UCSD-AML1 (cell line): Measurements from ENCODE around the gene ZCCHC17.
"Not testable (repeated sequence)": the region's sequence is repeated elsewhere in the genome, so short reads cannot be mapped to it uniquely, and the experiment has no call there.

ENCODE experiments used
- DNase-seq: peaks from one replicate; lab custom pipeline; 2025; ENCODE audit not compliant: unreplicated experiment; lab: John Stamatoyannopoulos, UW

Gene ZCCHC17

GRCh38 chr1:31368611-31369107 lies 71.8 kb downstream of the ZCCHC17 start:
- no peak for DNase-seq

GRCh38 chr1:31370021-31370420 lies 73.2 kb downstream of the ZCCHC17 start:
- DNase-seq = no peak

GRCh38 chr1:31370565-31370964 lies 73.7 kb downstream of the ZCCHC17 start:
- no peak for DNase-seq

- no peak for DNase-seq
Observed at GRCh38 chr1:31371121-31371959, 74.5 kb downstream of the ZCCHC17 start.

GRCh38 chr1:31372051-31372450 lies 75.2 kb downstream of the ZCCHC17 start:
- no peak for DNase-seq

GRCh38 chr1:31372751-31373055 lies 75.9 kb downstream of the ZCCHC17 start:
- DNase-seq = no peak

- DNase-seq = no peak
Observed at GRCh38 chr1:31373056-31373896, 76.4 kb downstream of the ZCCHC17 start, which contains the start of gene FABP3. Gene FABP3, minus strand, starts transcription at chr1:31373076. Its CDS starts 62 bp downstream, at chr1:31373014.

- no peak for DNase-seq
Observed at GRCh38 chr1:31373897-31374486, 77.2 kb downstream of the ZCCHC17 start.

GRCh38 chr1:31374511-31375196 lies 77.8 kb downstream of the ZCCHC17 start:
- no peak for DNase-seq

GRCh38 chr1:31376375-31377134 lies 79.7 kb downstream of the ZCCHC17 start:
- DNase-seq = no peak

- no peak for DNase-seq
Observed at GRCh38 chr1:31377364-31377863, 80.6 kb downstream of the ZCCHC17 start.

- DNase-seq = no peak
Observed at GRCh38 chr1:31378001-31378400, 81.2 kb downstream of the ZCCHC17 start.

- no peak for DNase-seq
Observed at GRCh38 chr1:31380181-31380580, 83.3 kb downstream of the ZCCHC17 start.

- DNase-seq = no peak
Observed at GRCh38 chr1:31381394-31382294, 84.8 kb downstream of the ZCCHC17 start.

- no peak for DNase-seq
Observed at GRCh38 chr1:31382379-31382989, 85.7 kb downstream of the ZCCHC17 start.

- no peak for DNase-seq
Observed at GRCh38 chr1:31383967-31384366, 87.1 kb downstream of the ZCCHC17 start.

GRCh38 chr1:31386576-31387243 lies 89.9 kb downstream of the ZCCHC17 start:
- not testable (repeated sequence) for DNase-seq

- DNase-seq = no peak
Observed at GRCh38 chr1:31387612-31388011, 90.8 kb downstream of the ZCCHC17 start.
